CD14-positive monocyte (primary cell): Measurements from ENCODE around the gene XYLB. TPM values are rescaled to one million over a fixed set of nuclear protein-coding genes. Genes with fewer than 3 reads are reported as not detected.

Experiments
- DNase-seq, 3 donors: peaks; one replicate each; pipeline ENCODE4 v3.0.0-alpha.2; 2011 to 2022
- H2AFZ ChIP-seq: 2 replicates; pipeline ENCODE4 v1.6.0; 2012; ENCODE audit warnings: mild to moderate bottlenecking, low read depth, low read length, inconsistent platforms; ENCODE audit not compliant: insufficient read depth, poor library complexity, severe bottlenecking
- H3K27ac ChIP-seq, 2 donors: 1 replicate in 1 of 2; 2 replicates in 1 of 2; pipeline ENCODE4 v1.5.1; 2012 to 2013; ENCODE audit warnings: low read length in 2 of 2, control low read depth in 1 of 2, inconsistent platforms in 1 of 2, low read depth in 1 of 2, mild to moderate bottlenecking in 1 of 2
- H3K27me3 ChIP-seq, 2 donors: one replicate each; pipeline versions ENCODE4 v1.6.0 to v1.6.1; 2011 to 2013; ENCODE audit warnings: low read length in 2 of 2; ENCODE audit not compliant: control insufficient read depth in 2 of 2, insufficient read depth in 2 of 2
- H3K36me3 ChIP-seq, 2 donors: replicated peaks in 1 of 2; 1 replicate in 1 of 2; 2 replicates in 1 of 2; pipeline versions ENCODE4 v1.5.1 to v1.6.1; 2012 to 2013; ENCODE audit warnings: low read length in 2 of 2, control low read depth in 1 of 2, inconsistent platforms in 1 of 2, mild to moderate bottlenecking in 1 of 2; ENCODE audit not compliant: insufficient read depth in 2 of 2, control insufficient read depth in 1 of 2
- H3K4me1 ChIP-seq, 2 donors: 1 replicate in 1 of 2; 2 replicates in 1 of 2; pipeline versions ENCODE4 v1.5.1 to v1.6.1; 2012 to 2013; ENCODE audit warnings: low read length in 2 of 2, control low read depth in 1 of 2, inconsistent platforms in 1 of 2, mild to moderate bottlenecking in 1 of 2, moderate library complexity in 1 of 2; ENCODE audit not compliant: insufficient read depth in 2 of 2, control insufficient read depth in 1 of 2
- H3K4me2 ChIP-seq: replicated peaks from 2 replicates; pipeline ENCODE3; 2012; ENCODE audit warnings: low read length, moderate library complexity, mild to moderate bottlenecking; ENCODE audit not compliant: poor library complexity, severe bottlenecking; ENCODE audit errors: extremely low read depth
- H3K4me3 ChIP-seq, 3 experiments: fragments of 200-600 bp in 1 of 3; sonication (generic) in 1 of 3; replicated peaks in 1 of 3; 1 replicate in 2 of 3; 2 replicates in 1 of 3; pipeline ENCODE4 v1.5.1; 2011 to 2013; ENCODE audit warnings: low read length in 3 of 3, mild to moderate bottlenecking in 3 of 3, control low read depth in 2 of 3, low read depth in 2 of 3, inconsistent platforms in 1 of 3, moderate library complexity in 1 of 3
- H3K79me2 ChIP-seq: 2 replicates; pipeline ENCODE4 v1.6.0; 2012; ENCODE audit warnings: mild to moderate bottlenecking, control low read depth, inconsistent platforms, low read length, moderate library complexity; ENCODE audit not compliant: insufficient read depth
- H3K9ac ChIP-seq: 2 replicates; pipeline ENCODE4 v1.6.0; 2017; ENCODE audit warnings: low read length, mild to moderate bottlenecking; ENCODE audit not compliant: insufficient read depth, poor library complexity, severe bottlenecking
- H3K9me3 ChIP-seq, 2 donors: replicated peaks in 1 of 2; 1 replicate in 1 of 2; 2 replicates in 1 of 2; pipeline versions ENCODE4 v1.5.1 to v1.6.1; 2012 to 2013; ENCODE audit warnings: low read length in 2 of 2, control low read depth in 1 of 2; ENCODE audit not compliant: control insufficient read depth in 1 of 2, insufficient read depth in 1 of 2
- H4K20me1 ChIP-seq: 2 replicates; pipeline ENCODE4 v1.6.0; 2012; ENCODE audit warnings: mild to moderate bottlenecking, low read length, control low read depth, moderate library complexity; ENCODE audit not compliant: insufficient read depth
- H3K27ac Mint-ChIP-seq, 7 donors: one replicate each; pipeline ENCODE4 v1.8.0; 2020; ENCODE audit warnings: mild to moderate bottlenecking in 7 of 7, mixed read lengths in 7 of 7, moderate library complexity in 6 of 7, inconsistent platforms in 2 of 7
- H3K27me3 Mint-ChIP-seq, 3 donors: one replicate each; pipeline ENCODE4 v1.8.0; 2021 to 2022; ENCODE audit warnings: low read depth in 3 of 3, mild to moderate bottlenecking in 3 of 3, mixed read lengths in 3 of 3, moderate library complexity in 3 of 3, inconsistent platforms in 1 of 3
- H3K36me3 Mint-ChIP-seq, 2 donors: one replicate each; pipeline ENCODE4 v1.8.0; 2020; ENCODE audit warnings: mixed read lengths in 2 of 2, inconsistent platforms in 1 of 2, mild to moderate bottlenecking in 1 of 2
- H3K4me1 Mint-ChIP-seq: one replicate; pipeline ENCODE4 v1.8.0; 2020; ENCODE audit warnings: mild to moderate bottlenecking, mixed read lengths
- H3K4me3 Mint-ChIP-seq, 2 donors: one replicate each; pipeline ENCODE4 v1.8.0; 2020; ENCODE audit warnings: mild to moderate bottlenecking in 2 of 2, mixed read lengths in 2 of 2, moderate library complexity in 1 of 2
- H3K9me3 Mint-ChIP-seq, 7 donors: one replicate each; pipeline ENCODE4 v1.8.0; 2020 to 2022; ENCODE audit warnings: mixed read lengths in 7 of 7, mild to moderate bottlenecking in 6 of 7, moderate library complexity in 6 of 7, inconsistent platforms in 2 of 7
- WGBS: methylation state at CpG from one replicate; pipeline ENCODE4 v1.1.5; 2013; ENCODE audit warnings: missing lambda C conversion rate; ENCODE audit not compliant: insufficient coverage; 5-methylcytosine and 5-hydroxymethylcytosine counted together
- intact Hi-C, 2 donors: fragments of 100-400 bp; cut with micrococcal nuclease; formaldehyde crosslinking; loops; one replicate each; pipeline versions ENCODE4 v1.15.0 to v1.15.1; 2023
- polyA plus RNA-seq, 3 donors: library from polyadenylated mRNA; depleted of rRNA in 1 of 3; unstranded in 2 of 3; stranded (reverse) in 1 of 3; fragments of 300-500 nt in 2 of 3; fragments of >200 nt in 1 of 3; fragmentation: Illumina TruSeq in 2 of 3; gene quantifications; 1 replicate in 2 of 3; 2 replicates in 1 of 3; pipeline ENCODE4 v1.2.3, GENCODE V29; 2012 to 2021
- small RNA-seq: library from RNA; depleted of rRNA; stranded (forward); fragments of <200 nt; gene quantifications from one replicate; pipeline ENCODE3, GENCODE V24; 2012; ENCODE audit warnings: low read depth; ENCODE audit not compliant: insufficient read length
- TF ChIP-seq, protein P1 (sequence below): fragments of 200-600 bp; IDR thresholded peaks from one replicate; pipeline ENCODE4 v1.8.0; 2022; ENCODE audit warnings: antibody characterized with exemption, mild to moderate bottlenecking

The XYLB gene
- polyA plus RNA-seq, 3 donors: 0.60 to 1.00 (median 0.74) TPM

DNA sequence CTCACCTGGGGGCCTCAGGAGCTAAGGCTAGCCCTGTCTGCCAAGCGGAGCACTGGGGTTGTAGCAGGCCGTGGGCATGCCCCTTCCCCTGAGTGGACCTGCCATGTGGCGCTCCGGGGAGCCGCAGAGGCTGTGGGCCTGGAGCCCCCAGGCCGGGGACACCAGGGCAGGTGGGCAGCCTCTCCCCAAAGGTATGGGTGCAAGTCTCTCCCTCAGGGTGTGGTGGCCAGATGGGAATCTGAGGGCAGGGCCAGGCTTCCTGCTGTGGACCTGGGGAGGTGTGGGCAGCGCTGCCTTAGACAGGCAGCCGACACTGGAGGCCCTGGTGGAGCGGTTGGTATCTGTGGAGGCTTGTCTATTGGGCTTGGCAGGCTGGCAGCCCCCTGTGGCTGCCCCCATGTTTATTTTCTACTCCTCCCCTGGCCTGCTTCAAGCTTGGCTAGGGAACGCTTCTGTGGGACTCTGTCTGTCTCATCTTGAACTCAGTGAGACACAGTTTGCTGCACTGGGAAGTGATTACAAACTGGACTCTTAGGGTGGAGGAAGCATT is 113.0 kb downstream of the XYLB start:
- Histone ChIP-seq H2AFZ (no peak overlapping the region), H3K4me2 (no peak overlapping the region), H3K27me3 (peaks cover 15 to 21% of the 10 kb centered on the region in 2 donors), H3K4me1 (peaks cover 12 to 16% of the 10 kb centered on the region in 2 donors), H3K9me3 (no peaks in the 10 kb centered on the region), H4K20me1 (no peaks in the 10 kb centered on the region), H3K79me2 (no peaks in the 10 kb centered on the region), H3K4me3 (no peak overlapping the region), H3K9ac (no peak overlapping the region), H3K36me3 (no peaks in the 10 kb centered on the region), H3K27ac (no peak overlapping the region)
- DNase-seq: no peak
- intact Hi-C loops: no loop called here
- H3K9me3 Mint-ChIP-seq: peaks cover 0 to 6% (median 1%) of the 10 kb centered on the region in 7 donors
- peaks cover 11% of the 10 kb centered on the region for H3K4me1 Mint-ChIP-seq
- TF ChIP-seq, protein P1, sequence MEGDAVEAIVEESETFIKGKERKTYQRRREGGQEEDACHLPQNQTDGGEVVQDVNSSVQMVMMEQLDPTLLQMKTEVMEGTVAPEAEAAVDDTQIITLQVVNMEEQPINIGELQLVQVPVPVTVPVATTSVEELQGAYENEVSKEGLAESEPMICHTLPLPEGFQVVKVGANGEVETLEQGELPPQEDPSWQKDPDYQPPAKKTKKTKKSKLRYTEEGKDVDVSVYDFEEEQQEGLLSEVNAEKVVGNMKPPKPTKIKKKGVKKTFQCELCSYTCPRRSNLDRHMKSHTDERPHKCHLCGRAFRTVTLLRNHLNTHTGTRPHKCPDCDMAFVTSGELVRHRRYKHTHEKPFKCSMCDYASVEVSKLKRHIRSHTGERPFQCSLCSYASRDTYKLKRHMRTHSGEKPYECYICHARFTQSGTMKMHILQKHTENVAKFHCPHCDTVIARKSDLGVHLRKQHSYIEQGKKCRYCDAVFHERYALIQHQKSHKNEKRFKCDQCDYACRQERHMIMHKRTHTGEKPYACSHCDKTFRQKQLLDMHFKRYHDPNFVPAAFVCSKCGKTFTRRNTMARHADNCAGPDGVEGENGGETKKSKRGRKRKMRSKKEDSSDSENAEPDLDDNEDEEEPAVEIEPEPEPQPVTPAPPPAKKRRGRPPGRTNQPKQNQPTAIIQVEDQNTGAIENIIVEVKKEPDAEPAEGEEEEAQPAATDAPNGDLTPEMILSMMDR: no peak
- H3K27me3 Mint-ChIP-seq: peaks cover 20 to 27% (median 24%) of the 10 kb centered on the region in 3 donors
- peaks cover 0 to under 1% of the 10 kb centered on the region in 2 donors for H3K36me3 Mint-ChIP-seq
- WGBS: 100% methylated on average over 6 of the region's 10 CpGs
- no peak overlapping the region for H3K27ac Mint-ChIP-seq
- H3K4me3 Mint-ChIP-seq: no peak overlapping the region

DNA sequence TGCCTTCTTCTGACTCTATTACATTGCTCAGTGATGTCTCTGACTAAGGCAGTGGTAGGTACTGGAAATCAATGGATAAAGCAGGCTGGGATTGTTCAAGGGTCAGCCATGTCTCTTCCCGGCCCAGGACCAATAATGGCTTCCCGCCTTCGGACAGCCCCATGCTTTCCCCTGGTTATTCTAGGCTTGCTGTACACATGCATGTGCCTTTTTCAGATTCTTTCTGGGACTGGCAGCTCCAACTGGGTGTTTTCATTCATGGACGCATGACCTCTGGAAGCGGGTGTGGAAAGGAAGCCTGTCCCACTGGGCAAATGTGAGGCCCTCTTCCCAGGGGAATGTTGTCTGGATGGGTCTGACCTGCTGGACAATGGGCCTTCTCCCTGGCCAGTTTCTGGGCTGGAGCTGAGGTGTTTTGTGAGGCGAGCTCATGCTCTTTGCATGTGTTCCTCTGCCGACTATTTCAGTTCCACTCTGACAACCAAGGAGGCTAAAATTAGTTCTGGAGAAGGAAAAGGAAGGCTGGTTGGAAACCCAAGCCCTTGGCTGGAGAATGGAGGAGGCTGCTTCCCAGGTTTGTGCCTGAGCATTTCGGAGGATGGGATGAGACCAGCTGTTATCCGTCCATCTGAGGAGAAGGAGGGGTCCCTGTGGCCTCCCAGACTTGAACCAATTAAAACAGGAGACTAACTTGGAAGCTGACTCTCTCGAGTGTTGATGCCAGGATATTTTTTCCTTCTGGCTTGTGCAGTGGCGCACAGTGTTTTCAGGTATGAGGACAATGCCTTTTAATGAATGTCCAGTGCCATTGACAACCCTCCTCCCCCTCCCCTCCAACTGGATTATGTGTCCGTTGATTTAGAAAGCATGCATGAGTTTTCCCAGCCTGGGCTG is 114.0 kb downstream of the XYLB start:
- Histone ChIP-seq H3K36me3 (no peaks in the 10 kb centered on the region), H3K4me2 (no peak overlapping the region), H4K20me1 (no peaks in the 10 kb centered on the region), H3K27ac (no peak overlapping the region), H3K4me3 (no peak overlapping the region), H3K9me3 (no peaks in the 10 kb centered on the region), H3K79me2 (no peaks in the 10 kb centered on the region), H3K27me3 (peaks cover 8 to 11% of the 10 kb centered on the region in 2 donors), H2AFZ (no peak overlapping the region), H3K9ac (no peak overlapping the region), H3K4me1 (peaks cover 3 to 6% of the 10 kb centered on the region in 2 donors)
- 95% methylated on average over 9 of the region's 12 CpGs for WGBS
- TF ChIP-seq, protein P1: no peak
- intact Hi-C loops: no loop called here
- no peak for DNase-seq
- H3K27me3 Mint-ChIP-seq: peaks cover 14 to 16% (median 15%) of the 10 kb centered on the region in 3 donors
- no peak overlapping the region for H3K4me3 Mint-ChIP-seq
- H3K4me1 Mint-ChIP-seq: peaks cover 7% of the 10 kb centered on the region
- H3K9me3 Mint-ChIP-seq: peaks cover 0 to 8% (median 7%) of the 10 kb centered on the region in 7 donors
- peak overlapping the region in 1 of 7 donors; percentile 35 for H3K27ac Mint-ChIP-seq
- H3K36me3 Mint-ChIP-seq: no peaks in the 10 kb centered on the region

Small RNA genes within 50 kb of the gene (small RNA-seq; reads per million reads assigned to genes)
- not detected for gene RNU6-235P

Other genes with a start within 250 kb of the XYLB start
- 100 to 1,000 TPM; 123 to 268 (median 133) TPM for gene ACAA1, start 209.7 kb upstream of the XYLB start, polyA plus RNA-seq
- 100 to 1,000 TPM; 286 to 427 (median 398) TPM for gene MYD88, start 208.1 kb upstream of the XYLB start, polyA plus RNA-seq
- 10 to 100 TPM in 2 of 3 donors, 1 to 10 TPM in 1; 9.4 to 20.3 (median 12.3) TPM for gene OXSR1, start 181.2 kb upstream of the XYLB start, polyA plus RNA-seq
- gene SLC22A13, start 81.0 kb upstream of the XYLB start, polyA plus RNA-seq: under 1 TPM in 1 of 3 donors, not detected in 2; 0.19 TPM
- gene SLC22A14, start 64.5 kb upstream of the XYLB start, polyA plus RNA-seq: under 1 TPM in 1 of 3 donors, not detected in 2; 0.45 TPM
- under 1 TPM in 2 of 3 donors, not detected in 1; 0.15 to 0.41 TPM for gene ACVR2B, start 107.1 kb downstream of the XYLB start, polyA plus RNA-seq
- 1 to 10 TPM; 1.6 to 5.4 (median 2.4) TPM for gene EXOG, start 149.6 kb downstream of the XYLB start, polyA plus RNA-seq